Astrocyte (in vitro differentiated cells and primary cell): ENCODE data around the gene CD19. TPM values are rescaled to one million over a fixed set of nuclear protein-coding genes. Genes with fewer than 3 reads are reported as not detected.

ENCODE experiments used
- DNase-seq: peaks from one replicate; pipeline ENCODE4 v3.0.0-alpha.2; 2010; ENCODE audit warnings: low read depth
- FAIRE-seq: peaks from 2 replicates; lab custom pipeline; 2011; peaks lifted over from hg19 to GRCh38; lab: Jason Lieb, UNC
- H2AFZ ChIP-seq: 2 replicates; pipeline ENCODE4 v1.6.0; 2012; ENCODE audit warnings: low read depth, low read length, inconsistent platforms
- H3K27ac ChIP-seq: 2 replicates; pipeline ENCODE4 v1.5.1; 2011; ENCODE audit warnings: low read depth, low read length, inconsistent platforms
- H3K27me3 ChIP-seq: 2 replicates; pipeline ENCODE4 v1.6.0; 2011; ENCODE audit warnings: low read length, inconsistent platforms; ENCODE audit not compliant: insufficient read depth
- H3K36me3 ChIP-seq: 2 replicates; pipeline ENCODE4 v1.5.1; 2011; ENCODE audit warnings: low read length, inconsistent platforms; ENCODE audit not compliant: insufficient read depth
- H3K4me1 ChIP-seq: 2 replicates; pipeline ENCODE4 v1.5.1; 2011; ENCODE audit warnings: low read length, inconsistent platforms; ENCODE audit not compliant: insufficient read depth
- H3K4me2 ChIP-seq: 2 replicates; pipeline ENCODE4 v1.6.0; 2012; ENCODE audit warnings: low read length, inconsistent platforms
- H3K4me3 ChIP-seq: 2 replicates; pipeline ENCODE4 v1.5.1; 2011; ENCODE audit warnings: low read depth, mild to moderate bottlenecking, low read length, inconsistent platforms; ENCODE audit not compliant: insufficient read depth
- H3K79me2 ChIP-seq: 2 replicates; pipeline ENCODE4 v1.6.0; 2012; ENCODE audit warnings: mild to moderate bottlenecking, low read length, inconsistent platforms; ENCODE audit not compliant: insufficient read depth
- H3K9ac ChIP-seq: 2 replicates; pipeline ENCODE4 v1.6.0; 2012; ENCODE audit warnings: mild to moderate bottlenecking, low read length, inconsistent platforms
- H3K9me3 ChIP-seq: 2 replicates; pipeline ENCODE4 v1.5.1; 2012; ENCODE audit warnings: low read depth, mild to moderate bottlenecking, low read length, inconsistent platforms; ENCODE audit not compliant: insufficient read depth
- H4K20me1 ChIP-seq: 2 replicates; pipeline ENCODE4 v1.6.0; 2012; ENCODE audit warnings: low read length, inconsistent platforms; ENCODE audit not compliant: insufficient read depth
- H3K27ac Mint-ChIP-seq: one replicate; pipeline ENCODE4 v1.8.0; 2021; ENCODE audit warnings: mild to moderate bottlenecking, mixed read lengths; ENCODE audit not compliant: unreplicated experiment
- H3K27me3 Mint-ChIP-seq: one replicate; pipeline ENCODE4 v1.8.0; 2021; ENCODE audit warnings: low read depth, mixed read lengths; ENCODE audit not compliant: unreplicated experiment
- H3K36me3 Mint-ChIP-seq: one replicate; pipeline ENCODE4 v1.8.0; 2021; ENCODE audit warnings: low read depth, mixed read lengths; ENCODE audit not compliant: unreplicated experiment
- H3K4me1 Mint-ChIP-seq: one replicate; pipeline ENCODE4 v1.8.0; 2021; ENCODE audit warnings: low read depth, mixed read lengths; ENCODE audit not compliant: unreplicated experiment
- H3K4me3 Mint-ChIP-seq: one replicate; pipeline ENCODE4 v1.8.0; 2021; ENCODE audit warnings: mild to moderate bottlenecking, moderate library complexity, mixed read lengths; ENCODE audit not compliant: unreplicated experiment
- H3K9me3 Mint-ChIP-seq: one replicate; pipeline ENCODE4 v1.8.0; 2021; ENCODE audit warnings: mild to moderate bottlenecking, mixed read lengths; ENCODE audit not compliant: unreplicated experiment
- EZH2 ChIP-seq: IDR thresholded peaks from 2 replicates; pipeline ENCODE4 v1.6.1; 2012; ENCODE audit warnings: mild to moderate bottlenecking, low read length, inconsistent platforms; ENCODE audit not compliant: insufficient read depth
- total RNA-seq: library from RNA; stranded (reverse); gene quantifications from 2 replicates; pipeline ENCODE4 v1.2.1, GENCODE V29; 2021
- TF ChIP-seq, protein P1 (sequence below): IDR thresholded peaks from 2 replicates; pipeline ENCODE4 v1.5.1; 2011; ENCODE audit warnings: low read depth, mild to moderate bottlenecking, inconsistent platforms, low read length, moderate library complexity; ENCODE audit not compliant: insufficient read depth

CD19 gene
- total RNA-seq, 1 donor from 2014 or later, result not detected

DNA sequence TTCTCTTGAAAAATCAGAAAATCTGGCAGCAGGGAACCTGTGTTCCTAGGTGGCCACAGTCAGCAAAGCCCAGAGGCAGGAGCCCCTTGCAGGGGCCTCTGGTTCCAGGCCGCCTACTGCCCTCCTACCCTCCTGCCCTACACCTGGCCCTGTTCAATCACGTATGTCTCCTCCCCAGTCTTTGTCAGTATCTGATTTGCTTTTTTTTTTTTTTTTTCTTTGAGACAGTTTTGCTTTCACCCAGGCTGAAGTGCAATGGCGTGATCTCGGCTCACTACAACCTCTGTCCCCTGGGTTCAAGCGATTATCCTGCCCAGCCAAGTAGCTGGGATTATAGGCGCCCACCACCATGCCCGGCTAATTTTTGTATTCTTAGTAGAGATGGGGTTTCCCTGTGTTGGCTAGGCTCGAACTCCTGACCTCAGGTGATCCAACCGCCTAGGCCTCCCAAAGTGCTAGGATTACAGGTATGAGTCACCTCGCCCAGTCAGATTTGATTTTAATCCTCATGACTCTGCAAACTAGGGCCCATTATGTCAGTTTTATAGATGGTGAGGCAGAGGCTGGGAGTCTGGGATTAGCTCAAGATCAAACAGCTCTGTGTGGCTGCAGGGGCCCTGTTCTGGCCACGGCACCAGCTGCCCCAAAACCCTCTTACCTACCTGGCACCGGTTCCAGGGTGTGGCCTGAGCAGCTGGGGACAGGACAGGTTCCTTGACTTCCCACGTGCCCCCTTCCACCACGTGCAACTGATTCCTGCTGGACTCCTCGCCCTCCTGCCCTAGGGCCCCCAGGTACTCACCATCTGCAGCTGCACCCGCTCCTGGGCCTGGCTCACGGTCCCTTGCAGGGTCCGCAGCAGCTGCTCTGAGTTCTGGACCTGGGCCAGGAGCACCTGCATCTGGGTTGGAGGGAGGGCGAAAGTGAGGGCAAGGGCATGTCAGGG, 21.4 kb upstream of the CD19 start:
- Mint-ChIP-seq H3K4me1 (no peaks in the 10 kb centered on the region), H3K36me3 (peaks cover 6% of the 10 kb centered on the region), H3K9me3 (no peaks in the 10 kb centered on the region), H3K4me3 (no peak overlapping the region), H3K27me3 (no peaks in the 10 kb centered on the region), H3K27ac (no peak overlapping the region)
- no peak overlapping the region for H3K27ac ChIP-seq
- no peaks in the 10 kb centered on the region for H3K79me2 ChIP-seq
- no peaks in the 10 kb centered on the region for H4K20me1 ChIP-seq
- no peak overlapping the region for H2AFZ ChIP-seq
- no peak overlapping the region for H3K4me3 ChIP-seq
- TF ChIP-seq EZH2, result no peak
- TF ChIP-seq, protein P1, sequence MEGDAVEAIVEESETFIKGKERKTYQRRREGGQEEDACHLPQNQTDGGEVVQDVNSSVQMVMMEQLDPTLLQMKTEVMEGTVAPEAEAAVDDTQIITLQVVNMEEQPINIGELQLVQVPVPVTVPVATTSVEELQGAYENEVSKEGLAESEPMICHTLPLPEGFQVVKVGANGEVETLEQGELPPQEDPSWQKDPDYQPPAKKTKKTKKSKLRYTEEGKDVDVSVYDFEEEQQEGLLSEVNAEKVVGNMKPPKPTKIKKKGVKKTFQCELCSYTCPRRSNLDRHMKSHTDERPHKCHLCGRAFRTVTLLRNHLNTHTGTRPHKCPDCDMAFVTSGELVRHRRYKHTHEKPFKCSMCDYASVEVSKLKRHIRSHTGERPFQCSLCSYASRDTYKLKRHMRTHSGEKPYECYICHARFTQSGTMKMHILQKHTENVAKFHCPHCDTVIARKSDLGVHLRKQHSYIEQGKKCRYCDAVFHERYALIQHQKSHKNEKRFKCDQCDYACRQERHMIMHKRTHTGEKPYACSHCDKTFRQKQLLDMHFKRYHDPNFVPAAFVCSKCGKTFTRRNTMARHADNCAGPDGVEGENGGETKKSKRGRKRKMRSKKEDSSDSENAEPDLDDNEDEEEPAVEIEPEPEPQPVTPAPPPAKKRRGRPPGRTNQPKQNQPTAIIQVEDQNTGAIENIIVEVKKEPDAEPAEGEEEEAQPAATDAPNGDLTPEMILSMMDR, result no peak
- H3K36me3 ChIP-seq, result no peaks in the 10 kb centered on the region
- no peaks in the 10 kb centered on the region for H3K27me3 ChIP-seq
- FAIRE-seq, result no peak
- H3K4me2 ChIP-seq, result no peak overlapping the region
- H3K9ac ChIP-seq, result no peak overlapping the region
- H3K9me3 ChIP-seq, result no peaks in the 10 kb centered on the region
- no peaks in the 10 kb centered on the region for H3K4me1 ChIP-seq
- no peak for DNase-seq

GRCh38 chr16:28912558-28912957, 19.2 kb upstream of the CD19 start:
- Histone ChIP-seq H3K4me3 (no peak overlapping the region), H2AFZ (no peak overlapping the region), H3K4me2 (no peak overlapping the region), H3K27me3 (no peaks in the 10 kb centered on the region), H3K4me1 (no peaks in the 10 kb centered on the region), H3K36me3 (no peaks in the 10 kb centered on the region), H3K9ac (no peak overlapping the region), H3K9me3 (no peaks in the 10 kb centered on the region), H4K20me1 (no peaks in the 10 kb centered on the region), H3K27ac (no peak overlapping the region), H3K79me2 (no peaks in the 10 kb centered on the region)
- FAIRE-seq, result no peak
- no peak for TF ChIP-seq EZH2
- TF ChIP-seq, protein P1, result no peak
- Mint-ChIP-seq H3K4me1 (no peaks in the 10 kb centered on the region), H3K27me3 (no peaks in the 10 kb centered on the region), H3K4me3 (no peak overlapping the region), H3K9me3 (no peaks in the 10 kb centered on the region), H3K36me3 (peaks cover 12% of the 10 kb centered on the region), H3K27ac (no peak overlapping the region)
- DNase-seq, result no peak
